Amygdala (tissue), 56 donors: Measurements from ENCODE around the gene OR11H7.
"Not testable (repeated sequence)": the region's sequence is repeated elsewhere in the genome, so short reads cannot be mapped to it uniquely, and the experiment has no call there.

ENCODE experiments used
- DNase-seq, 56 donors: peaks; one replicate each; lab custom pipeline; 2025; lab: John Stamatoyannopoulos, UW

The OR11H7 gene

GRCh38 chr14:20228681-20229080 is at the start of gene OR11H7:
OR11H7 (plus strand) TSS chr14:20228981.
- no peak for DNase-seq

- DNase-seq, result peak in 3 of 56 donors; percentile 1 to 11 (median 2)
Measured at GRCh38 chr14:20179218-20179617, 49.6 kb upstream of the OR11H7 start.

GRCh38 chr14:20179880-20180279 is 48.9 kb upstream of the OR11H7 start:
- DNase-seq, result no peak

GRCh38 chr14:20180486-20180885 is 48.3 kb upstream of the OR11H7 start:
- no peak for DNase-seq

GRCh38 chr14:20184181-20184580 is 44.6 kb upstream of the OR11H7 start:
- DNase-seq, result no peak

GRCh38 chr14:20190596-20190995 is 38.2 kb upstream of the OR11H7 start, which contains the start of gene OR11G2:
OR11G2 (plus strand) TSS chr14:20190896; CDS start chr14:20197438, 6,542 bp downstream.
- no peak for DNase-seq

- DNase-seq, result no peak
Measured at GRCh38 chr14:20191396-20191795, 37.4 kb upstream of the OR11H7 start.

GRCh38 chr14:20194101-20194500 is 34.7 kb upstream of the OR11H7 start:
- no peak for DNase-seq

- DNase-seq, result not testable (repeated sequence)
Measured at GRCh38 chr14:20195170-20195569, 33.6 kb upstream of the OR11H7 start.

GRCh38 chr14:20195911-20196310 is 32.9 kb upstream of the OR11H7 start:
- no peak for DNase-seq

GRCh38 chr14:20197459-20197858 is 31.3 kb upstream of the OR11H7 start:
- no peak for DNase-seq

GRCh38 chr14:20198991-20199390 is 29.8 kb upstream of the OR11H7 start:
- DNase-seq, result no peak

- DNase-seq, result no peak
Measured at GRCh38 chr14:20204721-20205120, 24.1 kb upstream of the OR11H7 start.

GRCh38 chr14:20209595-20209994 is 19.2 kb upstream of the OR11H7 start:
- no peak for DNase-seq

GRCh38 chr14:20212406-20212805 is 16.4 kb upstream of the OR11H7 start:
- DNase-seq, result not testable (repeated sequence)

GRCh38 chr14:20215196-20215595 is 13.6 kb upstream of the OR11H7 start:
- no peak for DNase-seq

GRCh38 chr14:20219033-20219432 is 9.7 kb upstream of the OR11H7 start:
- DNase-seq, result no peak

- DNase-seq, result no peak
Measured at GRCh38 chr14:20223410-20223809, 5.4 kb upstream of the OR11H7 start, which contains the start of gene OR11H6. OR11H6 (plus strand) TSS chr14:20223710; CDS start chr14:20223710, 0 bp downstream.

- DNase-seq, result not testable (repeated sequence)
Measured at GRCh38 chr14:20235415-20235814, 6.6 kb downstream of the OR11H7 start.

- DNase-seq, result no peak
Measured at GRCh38 chr14:20247646-20248246, 19.0 kb downstream of the OR11H7 start.

GRCh38 chr14:20262642-20263128 is 33.9 kb downstream of the OR11H7 start:
- DNase-seq, result no peak

GRCh38 chr14:20264361-20264760 is 35.6 kb downstream of the OR11H7 start:
- not testable (repeated sequence) for DNase-seq

- no peak for DNase-seq
Measured at GRCh38 chr14:20274062-20274461, 45.3 kb downstream of the OR11H7 start.
